LNCaP clone FGC (cell line): ENCODE results near the gene DNAJC3.

Experiments
- DNase-seq: peaks from one replicate; pipeline ENCODE4 v3.0.0-alpha.2; 2011; ENCODE audit warnings: low read depth
- H3K4me3 ChIP-seq: 2 replicates; pipeline ENCODE4 v1.5.1; 2011; ENCODE audit warnings: mild to moderate bottlenecking, low read depth, low read length, control low read depth
- CTCF ChIP-seq: IDR thresholded peaks from 2 replicates; pipeline ENCODE4 v1.5.1; 2012; ENCODE audit warnings: mild to moderate bottlenecking; ENCODE audit not compliant: control insufficient read depth, insufficient read depth; ENCODE audit errors: extremely low read depth

Gene DNAJC3

GRCh38 chr13:95714142-95714832, 37.3 kb downstream of the DNAJC3 start:
- no peak for DNase-seq
- TF ChIP-seq CTCF: no peak
- H3K4me3 ChIP-seq: no peak overlapping the region

GRCh38 chr13:95716231-95716630, 39.3 kb downstream of the DNAJC3 start:
- no peak for TF ChIP-seq CTCF
- DNase-seq: no peak
- H3K4me3 ChIP-seq: no peak overlapping the region

GRCh38 chr13:95722241-95722640, 45.3 kb downstream of the DNAJC3 start:
- TF ChIP-seq CTCF: no peak
- no peak for DNase-seq
- no peak overlapping the region for H3K4me3 ChIP-seq

- TF ChIP-seq CTCF: no peak
Measured at GRCh38 chr13:95723438-95723837, 46.5 kb downstream of the DNAJC3 start.

GRCh38 chr13:95724252-95724651, 47.3 kb downstream of the DNAJC3 start:
- no peak for TF ChIP-seq CTCF
- H3K4me3 ChIP-seq: no peak overlapping the region
- DNase-seq: no peak

More at GRCh38 chr13:95723438-95723837, 46.5 kb downstream of the DNAJC3 start:
- no peak overlapping the region for H3K4me3 ChIP-seq
- DNase-seq: no peak

- TF ChIP-seq CTCF: no peak
- no peak overlapping the region for H3K4me3 ChIP-seq
- DNase-seq: no peak
Measured at GRCh38 chr13:95726876-95727275, 49.9 kb downstream of the DNAJC3 start.

- no peak for TF ChIP-seq CTCF
- H3K4me3 ChIP-seq: no peak overlapping the region
- no peak for DNase-seq
Measured at GRCh38 chr13:95728957-95729356, 52.0 kb downstream of the DNAJC3 start.
